HepG2 (cell line): ENCODE measurements around the gene IQCH. TPM values are rescaled to one million over a fixed set of nuclear protein-coding genes. Genes with fewer than 3 reads are reported as not detected.

Experiments used
- ATAC-seq: fragments of 200-7000 bp; cut with Tn5 transposase; 3 replicates; pipeline ENCODE4 v1.9.1; 2020; ENCODE audit warnings: mild to moderate bottlenecking, moderate library complexity
- BruUV-seq: library from RNA; stranded (reverse); fragments of 400-500 nt; replicated peaks from 2 replicates; lab custom pipeline; 2021; lab: Mats Ljungman, UMichigan
- CTCF ChIA-PET: fragments of 300-600 bp; formaldehyde crosslinking; extraction: SDS; loops from one replicate; lab custom pipeline; 2021; ENCODE audit warnings: low total read pairs, inconsistent platforms, low intra/inter-chr PET ratio; lab: Yijun Ruan, JAX
- POLR2A ChIA-PET: fragments of 350-600 bp; sonication (Branson Sonifier 250); formaldehyde crosslinking; loops from one replicate; lab custom pipeline; 2020; ENCODE audit warnings: antibody characterized with exemption, inconsistent platforms; lab: Yijun Ruan, JAX
- DNase-seq: peaks from one replicate; pipeline ENCODE4 v3.0.0-alpha.2; 2015; ENCODE audit warnings: low spot score
- FAIRE-seq: peaks from 3 replicates; lab custom pipeline; 2011; peaks lifted over from hg19 to GRCh38; lab: Jason Lieb, UNC
- H2AFZ ChIP-seq: one replicate; pipeline ENCODE4 v1.6.1; 2011; ENCODE audit warnings: low read length, inconsistent platforms
- H3K27ac ChIP-seq: fragments of 300-600 bp; 3 replicates; pipeline ENCODE4 v1.8.0; 2011; ENCODE audit warnings: mixed run types, mild to moderate bottlenecking, mixed read lengths, low read length, inconsistent platforms; ENCODE audit not compliant: insufficient read depth; ENCODE audit errors: extremely low read length
- H3K27me3 ChIP-seq, 2 experiments: fragments of 200-600 bp in 1 of 2; 2 replicates in 1 of 2; 3 replicates in 1 of 2; pipeline versions ENCODE4 v1.6.0 to v1.8.0; 2011; ENCODE audit warnings: low read length in 2 of 2, mild to moderate bottlenecking in 2 of 2, moderate library complexity in 2 of 2, inconsistent platforms in 1 of 2; ENCODE audit not compliant: insufficient read depth in 2 of 2, control insufficient read depth in 1 of 2
- H3K36me3 ChIP-seq, 2 experiments: fragments of 200-600 bp in 1 of 2; replicated peaks in 1 of 2; 2 replicates in 1 of 2; 3 replicates in 1 of 2; pipeline versions ENCODE4 v1.5.1 to v1.8.0; 2011; ENCODE audit warnings: low read length in 2 of 2, inconsistent platforms in 1 of 2; ENCODE audit not compliant: insufficient read depth in 2 of 2, control insufficient read depth in 1 of 2
- H3K4me1 ChIP-seq: 2 replicates; pipeline ENCODE4 v1.5.1; 2012; ENCODE audit warnings: low read length, inconsistent platforms; ENCODE audit not compliant: insufficient read depth
- H3K4me2 ChIP-seq: 2 replicates; pipeline ENCODE4 v1.6.0; 2011; ENCODE audit warnings: low read depth, low read length, inconsistent platforms
- H3K4me3 ChIP-seq, 3 experiments: fragments of 200-600 bp in 1 of 3; sonication (generic), shearing (Covaris generic) in 1 of 3; replicated peaks in 1 of 3; 2 replicates each; pipeline ENCODE4 v1.5.1; 2011 to 2016; ENCODE audit warnings: low read length in 3 of 3, inconsistent platforms in 2 of 3, low read depth in 2 of 3, mild to moderate bottlenecking in 2 of 3, control low read depth in 1 of 3, mixed read lengths in 1 of 3; ENCODE audit not compliant: insufficient read depth in 1 of 3
- H3K79me2 ChIP-seq: one replicate; pipeline ENCODE4 v1.6.1; 2011; ENCODE audit warnings: low read length, inconsistent platforms; ENCODE audit not compliant: insufficient read depth
- H3K9ac ChIP-seq: 2 replicates; pipeline ENCODE4 v1.6.0; 2011; ENCODE audit warnings: mild to moderate bottlenecking, low read depth, low read length, inconsistent platforms; ENCODE audit not compliant: insufficient read depth
- H3K9me3 ChIP-seq: 2 replicates; pipeline ENCODE4 v1.5.1; 2012; ENCODE audit warnings: mild to moderate bottlenecking, low read length
- H4K20me1 ChIP-seq: 2 replicates; pipeline ENCODE4 v1.6.0; 2011; ENCODE audit warnings: inconsistent platforms, mild to moderate bottlenecking, low read length, moderate library complexity; ENCODE audit not compliant: insufficient read depth
- ATM ChIP-seq: fragments of 450-650 bp; IDR thresholded peaks from 2 replicates; pipeline ENCODE4 v1.7.1; 2017; ENCODE audit warnings: mild to moderate bottlenecking, borderline replicate concordance
- PCBP2 ChIP-seq: fragments of 200-400 bp; formaldehyde crosslinking; optimal IDR thresholded peaks from 2 replicates; pipeline ENCODE3; 2018; ENCODE audit warnings: low read length, low read depth; ENCODE audit not compliant: poor library complexity, severe bottlenecking
- POLR2AphosphoS5 ChIP-seq: IDR thresholded peaks from 2 replicates; pipeline ENCODE4 v1.6.1; 2012; ENCODE audit warnings: low read depth, low read length
- PRMT3 ChIP-seq: sonication (generic); formaldehyde crosslinking; IDR thresholded peaks from 2 replicates; pipeline ENCODE4 v1.8.1; 2022; ENCODE audit warnings: low read depth, mild to moderate bottlenecking, moderate library complexity, missing genetic modification reagents, borderline replicate concordance
- TOPORS ChIP-seq: sonication (generic); formaldehyde crosslinking; IDR thresholded peaks from 2 replicates; pipeline ENCODE4 v1.8.0; 2023; ENCODE audit warnings: mild to moderate bottlenecking, missing genetic modification reagents
- ZNF280B ChIP-seq: sonication (generic); formaldehyde crosslinking; IDR thresholded peaks from 2 replicates; pipeline ENCODE4 v1.5.0; 2020; ENCODE audit warnings: missing genetic modification reagents, mild to moderate bottlenecking, borderline replicate concordance
- ZNF34 ChIP-seq: sonication (generic); formaldehyde crosslinking; IDR thresholded peaks from 2 replicates; pipeline ENCODE4 v1.4.0; 2020; ENCODE audit warnings: mild to moderate bottlenecking, missing genetic modification reagents, borderline replicate concordance
- ZNF556 ChIP-seq: sonication (generic); formaldehyde crosslinking; IDR thresholded peaks from 2 replicates; pipeline ENCODE4 v1.4.0; 2020; ENCODE audit warnings: mild to moderate bottlenecking, missing genetic modification reagents, borderline replicate concordance
- ZNF614 ChIP-seq: IDR thresholded peaks from 2 replicates; pipeline ENCODE4 v1.6.1; 2018; ENCODE audit warnings: missing biosample characterization, missing genetic modification reagents, inconsistent platforms, borderline replicate concordance
- WGBS: methylation state at CpG from one replicate; pipeline ENCODE4 v1.1.6; 2017; ENCODE audit warnings: low lambda C conversion rate; 5-methylcytosine and 5-hydroxymethylcytosine counted together
- in situ Hi-C: cut with HindIII; loops from 2 replicates; pipeline ENCODE4 v1.10.0; 2017; ENCODE audit warnings: low pct_unique_long_range_greater_than_20kb; ENCODE audit not compliant: extremely low pct_ligation_motif_present
- intact Hi-C: fragments of 100-400 bp; cut with micrococcal nuclease; formaldehyde crosslinking; loops from one replicate; pipeline ENCODE4 v1.10.0; 2022; ENCODE audit not compliant: unreplicated experiment
- polyA plus RNA-seq, 8 experiments: library from polyadenylated mRNA; depleted of rRNA in 3 of 8; stranded (reverse) in 7 of 8; unstranded in 1 of 8; fragments of >200 nt; fragmentation: Illumina TruSeq in 4 of 8; extraction: Trizol in 4 of 8; gene quantifications; 2 replicates each; pipeline versions ENCODE4 v1.2.1 to v1.2.3, GENCODE V29; 2011 to 2016; ENCODE audit warnings: low read depth in 4 of 8, missing spikeins in 1 of 8, mixed read lengths in 1 of 8; ENCODE audit not compliant: insufficient read depth in 1 of 8
- total RNA-seq, 5 experiments: library from RNA; depleted of rRNA; stranded (reverse); fragments of >200 nt; fragmentation: Illumina TruSeq; extraction: Trizol; gene quantifications; 2 replicates each; pipeline ENCODE4 v1.2.3, GENCODE V29; 2016; ENCODE audit warnings: low read depth in 1 of 5

The IQCH gene
- total and polyA plus RNA-seq, 2 of the 13 experiments (the other 11 are each of a cell fraction or from before 2014, with no cell fraction given), result 0.16 to 0.55 TPM

- ATAC-seq, result no peak
- POLR2A ChIA-PET, result no interaction called here
- in situ Hi-C loops, result no loop called here
- Histone ChIP-seq H3K27ac (no peak overlapping the region), H3K4me2 (no peak overlapping the region), H3K4me1 (peaks cover 7% of the 10 kb centered on the region), H3K9me3 (no peaks in the 10 kb centered on the region)
- DNase-seq, result no peak
- no TSS peak for BruUV-seq
- TF ChIP-seq PCBP2 (no peak), ZNF280B (no peak), ATM (no peak), ZNF34 (CRISPR knock-in tag) (no peak), TOPORS (no peak), POLR2AphosphoS5 (no peak), PRMT3 (no peak), ZNF614 (CRISPR knock-in tag) (no peak), ZNF556 (CRISPR knock-in tag) (no peak)
- TF ChIP-seq, all 625 proteins: peak for 0
- WGBS, result 95% methylated on average over 3 of the region's 3 CpGs
- intact Hi-C loops, result no loop called here
- Histone ChIP-seq H4K20me1 (no peaks in the 10 kb centered on the region), H3K27me3 (no peaks in the 10 kb centered on the region), H2AFZ (no peak overlapping the region), H3K4me3 (no peak overlapping the region), H3K36me3 (no peaks in the 10 kb centered on the region), H3K9ac (no peak overlapping the region), H3K79me2 (no peaks in the 10 kb centered on the region)
- no peak for FAIRE-seq
- CTCF ChIA-PET, result no interaction called here
Measured at GRCh38 chr15:67468416-67468815, 213.8 kb downstream of the IQCH start.
